ENCODE results near the gene TMUB2. TPM values are rescaled to one million over a fixed set of nuclear protein-coding genes. Genes with fewer than 3 reads are reported as not detected.
A peak's percentile ranks its signal among the peaks of the same experiment; 100 is the strongest.
"Not testable (repeated sequence)": the region's sequence is repeated elsewhere in the genome, so short reads cannot be mapped to it uniquely, and the experiment has no call there.

The TMUB2 gene
- total RNA-seq, 1 donor from 2014 or later, result 20.3 TPM

DNA sequence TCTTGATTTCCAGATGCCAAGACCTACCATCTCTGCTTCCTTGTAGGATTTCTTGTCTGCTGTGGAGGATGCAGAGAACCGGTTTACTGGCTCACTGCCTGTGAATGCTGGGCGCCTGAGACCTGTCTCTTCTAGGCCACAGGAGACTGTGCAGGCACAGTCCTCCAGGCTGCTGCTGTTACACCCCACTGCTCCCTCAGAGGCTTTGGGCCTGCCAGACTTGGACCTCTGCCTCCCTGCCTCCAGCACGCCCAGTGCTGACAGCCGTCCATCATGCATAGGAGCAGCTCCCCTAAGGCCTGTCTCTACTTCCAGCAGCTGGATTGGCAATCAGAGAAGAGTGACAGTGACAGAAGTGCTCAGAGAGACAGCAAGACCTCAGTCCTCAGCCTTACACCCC, 39.0 kb upstream of the TMUB2 start:
- FAIRE-seq (no peak), DNase-seq (ENCODE audit: low read depth) (no peak)
- H3K27me3 ChIP-seq (ENCODE audit: control insufficient read depth, insufficient read depth, low read length), result no peaks in the 10 kb centered on the region
- no peak overlapping the region for H3K4me3 ChIP-seq (ENCODE audit: low read depth, low read length)
- TF ChIP-seq, protein P1, sequence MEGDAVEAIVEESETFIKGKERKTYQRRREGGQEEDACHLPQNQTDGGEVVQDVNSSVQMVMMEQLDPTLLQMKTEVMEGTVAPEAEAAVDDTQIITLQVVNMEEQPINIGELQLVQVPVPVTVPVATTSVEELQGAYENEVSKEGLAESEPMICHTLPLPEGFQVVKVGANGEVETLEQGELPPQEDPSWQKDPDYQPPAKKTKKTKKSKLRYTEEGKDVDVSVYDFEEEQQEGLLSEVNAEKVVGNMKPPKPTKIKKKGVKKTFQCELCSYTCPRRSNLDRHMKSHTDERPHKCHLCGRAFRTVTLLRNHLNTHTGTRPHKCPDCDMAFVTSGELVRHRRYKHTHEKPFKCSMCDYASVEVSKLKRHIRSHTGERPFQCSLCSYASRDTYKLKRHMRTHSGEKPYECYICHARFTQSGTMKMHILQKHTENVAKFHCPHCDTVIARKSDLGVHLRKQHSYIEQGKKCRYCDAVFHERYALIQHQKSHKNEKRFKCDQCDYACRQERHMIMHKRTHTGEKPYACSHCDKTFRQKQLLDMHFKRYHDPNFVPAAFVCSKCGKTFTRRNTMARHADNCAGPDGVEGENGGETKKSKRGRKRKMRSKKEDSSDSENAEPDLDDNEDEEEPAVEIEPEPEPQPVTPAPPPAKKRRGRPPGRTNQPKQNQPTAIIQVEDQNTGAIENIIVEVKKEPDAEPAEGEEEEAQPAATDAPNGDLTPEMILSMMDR (IDR thresholded peaks at IDR 0.05; ENCODE audit: insufficient read depth, low read length, severe bottlenecking), result no peak
- H3K36me3 ChIP-seq (ENCODE audit: control insufficient read depth, insufficient read depth, low read length), result no peaks in the 10 kb centered on the region

DNA sequence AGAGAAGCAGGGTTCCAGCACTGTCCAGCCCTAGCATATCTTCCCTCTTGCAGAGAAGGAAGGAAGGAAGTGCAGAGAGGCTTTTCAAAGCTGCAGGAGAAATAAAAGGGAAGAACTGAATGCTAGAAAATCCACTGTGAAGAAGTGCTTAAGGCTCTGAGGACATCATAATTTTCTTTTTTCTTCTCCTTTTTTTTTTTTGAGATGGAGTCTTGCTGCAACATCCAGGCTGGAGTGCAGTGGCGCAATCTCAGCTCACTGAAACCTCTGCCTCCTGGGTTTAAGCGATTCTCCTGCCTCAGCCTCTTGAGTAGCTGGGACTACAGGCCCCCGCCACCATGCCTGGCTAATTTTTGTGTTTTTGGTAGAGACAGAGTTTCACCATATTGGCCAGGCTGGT, 37.7 kb upstream of the TMUB2 start:
- H3K4me3 ChIP-seq (ENCODE audit: low read depth, low read length); DNase-seq (ENCODE audit: low read depth); H3K36me3 ChIP-seq (ENCODE audit: control insufficient read depth, insufficient read depth, low read length); FAIRE-seq; H3K27me3 ChIP-seq (ENCODE audit: control insufficient read depth, insufficient read depth, low read length): not testable (repeated sequence)

DNA sequence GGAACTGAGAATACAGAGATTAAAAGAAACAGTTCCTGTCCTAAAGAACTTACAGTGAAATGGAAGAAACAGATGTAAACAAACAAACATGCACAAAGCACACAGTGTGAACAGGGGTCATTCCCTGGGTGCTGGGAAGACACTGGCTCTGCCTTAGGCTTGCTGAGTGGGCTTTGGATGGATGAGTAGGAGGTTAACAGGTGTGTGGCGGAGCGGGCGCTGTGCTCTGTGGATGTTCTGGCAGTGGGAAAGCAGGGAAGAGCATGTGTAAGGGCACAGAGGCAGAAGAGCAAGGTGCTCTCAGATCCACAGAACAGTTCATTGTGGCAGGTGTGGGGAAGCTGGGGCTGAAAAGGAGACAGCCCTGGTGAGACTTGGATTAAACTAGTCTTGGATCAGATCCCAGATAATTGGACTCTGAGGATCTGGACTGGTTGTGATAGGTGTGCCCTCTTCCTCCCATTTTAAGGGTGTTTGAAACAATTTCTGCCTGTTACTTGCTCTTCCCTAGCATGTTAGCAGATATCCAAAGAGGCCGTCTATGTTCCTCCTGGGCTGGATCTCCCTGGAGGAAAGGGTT, 36.9 kb upstream of the TMUB2 start:
- no peak overlapping the region for H3K4me3 ChIP-seq (ENCODE audit: low read depth, low read length)
- no peak for DNase-seq (ENCODE audit: low read depth)
- no peaks in the 10 kb centered on the region for H3K27me3 ChIP-seq (ENCODE audit: control insufficient read depth, insufficient read depth, low read length)
- FAIRE-seq, result no peak
- H3K36me3 ChIP-seq (ENCODE audit: control insufficient read depth, insufficient read depth, low read length), result no peaks in the 10 kb centered on the region
- TF ChIP-seq, protein P1 (IDR thresholded peaks at IDR 0.05; ENCODE audit: insufficient read depth, low read length, severe bottlenecking), result no peak

DNA sequence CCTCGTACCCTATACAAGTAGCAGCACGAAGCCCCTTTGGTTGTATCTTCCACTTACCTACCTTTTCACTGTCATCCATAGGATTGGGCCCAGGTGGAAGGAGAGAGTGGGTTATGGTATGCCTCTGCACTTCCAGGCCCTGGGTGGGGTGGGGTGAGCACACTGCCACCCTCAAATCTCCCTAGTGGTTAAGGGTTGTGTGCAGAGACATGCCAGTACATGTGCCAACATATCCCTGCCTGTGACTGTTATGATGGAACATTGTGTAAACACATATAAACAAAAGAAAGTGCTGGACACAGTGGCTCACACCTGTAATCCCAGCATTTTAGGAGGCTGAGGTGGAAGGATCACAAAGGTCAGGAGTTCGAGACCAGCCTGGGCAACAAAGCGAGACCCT, 33.9 kb upstream of the TMUB2 start:
- Histone ChIP-seq H3K4me3 (ENCODE audit: low read depth, low read length) (no peak overlapping the region), H3K27me3 (ENCODE audit: control insufficient read depth, insufficient read depth, low read length) (no peaks in the 10 kb centered on the region), H3K36me3 (ENCODE audit: control insufficient read depth, insufficient read depth, low read length) (no peaks in the 10 kb centered on the region)
- FAIRE-seq, result peak; percentile 89
- TF ChIP-seq, protein P1 (IDR thresholded peaks at IDR 0.05; ENCODE audit: insufficient read depth, low read length, severe bottlenecking), result no peak
- DNase-seq (ENCODE audit: low read depth), result peak; percentile 96

DNA sequence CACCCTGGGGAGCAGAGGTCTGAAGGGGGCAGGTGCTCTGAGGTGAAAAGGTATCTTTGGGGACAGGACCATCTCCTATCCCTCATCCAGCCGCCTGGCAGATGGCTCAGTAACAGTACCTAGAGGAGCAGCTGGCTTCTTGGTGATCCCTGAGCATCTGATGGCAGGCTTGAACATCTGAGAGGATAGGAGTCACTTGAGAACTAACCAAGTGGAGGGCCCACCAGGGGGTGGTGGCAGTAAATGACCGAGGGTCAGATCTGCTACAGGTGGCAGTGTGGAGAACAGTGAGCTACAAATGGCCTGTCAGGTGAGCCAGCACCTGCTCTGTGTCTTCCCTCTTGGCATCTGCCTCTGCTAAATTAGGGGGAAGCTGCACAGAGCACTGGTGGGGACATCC, 31.3 kb upstream of the TMUB2 start:
- TF ChIP-seq, protein P1 (IDR thresholded peaks at IDR 0.05; ENCODE audit: insufficient read depth, low read length, severe bottlenecking), result no peak
- no peak overlapping the region for H3K4me3 ChIP-seq (ENCODE audit: low read depth, low read length)
- DNase-seq (ENCODE audit: low read depth) (no peak), FAIRE-seq (no peak)
- peaks cover 2% of the 10 kb centered on the region for H3K36me3 ChIP-seq (ENCODE audit: control insufficient read depth, insufficient read depth, low read length)
- H3K27me3 ChIP-seq (ENCODE audit: control insufficient read depth, insufficient read depth, low read length), result no peaks in the 10 kb centered on the region

- no peak overlapping the region for H3K4me3 ChIP-seq (ENCODE audit: low read depth, low read length)
- FAIRE-seq (no peak), DNase-seq (ENCODE audit: low read depth) (no peak)
- no peaks in the 10 kb centered on the region for H3K27me3 ChIP-seq (ENCODE audit: control insufficient read depth, insufficient read depth, low read length)
- TF ChIP-seq, protein P1 (IDR thresholded peaks at IDR 0.05; ENCODE audit: insufficient read depth, low read length, severe bottlenecking), result no peak
- peaks cover 4% of the 10 kb centered on the region for H3K36me3 ChIP-seq (ENCODE audit: control insufficient read depth, insufficient read depth, low read length)
Observed at GRCh38 chr17:44159519-44160210, 27.1 kb upstream of the TMUB2 start.
